ENCODE results near the gene ASPA.

ASPA gene

DNA sequence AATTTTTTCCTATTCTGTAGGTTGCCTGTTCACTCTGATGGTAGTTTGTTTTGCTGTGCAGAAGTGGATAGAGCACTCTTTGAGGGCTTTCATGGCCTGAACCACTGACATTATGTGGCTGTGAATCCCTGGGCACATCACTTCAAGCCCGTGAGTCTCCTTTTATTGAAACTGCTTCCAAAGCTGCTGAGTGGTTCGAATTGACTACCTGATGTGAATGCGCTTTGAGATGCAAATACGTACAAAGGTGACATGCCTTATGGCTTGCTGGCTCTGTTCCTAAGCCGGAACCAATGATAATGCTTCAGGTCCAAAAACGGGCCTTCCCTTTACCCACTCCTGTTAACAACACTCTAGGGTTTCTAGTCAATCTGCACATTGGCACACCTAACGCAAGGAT lies 34.3 kb downstream of the ASPA start:
- no peaks in the 10 kb centered on the region for H3K36me3 ChIP-seq (ENCODE audit: control insufficient read depth, low read length)
- H3K27me3 ChIP-seq (ENCODE audit: control insufficient read depth, low read length): no peaks in the 10 kb centered on the region
- TF ChIP-seq, protein P1, sequence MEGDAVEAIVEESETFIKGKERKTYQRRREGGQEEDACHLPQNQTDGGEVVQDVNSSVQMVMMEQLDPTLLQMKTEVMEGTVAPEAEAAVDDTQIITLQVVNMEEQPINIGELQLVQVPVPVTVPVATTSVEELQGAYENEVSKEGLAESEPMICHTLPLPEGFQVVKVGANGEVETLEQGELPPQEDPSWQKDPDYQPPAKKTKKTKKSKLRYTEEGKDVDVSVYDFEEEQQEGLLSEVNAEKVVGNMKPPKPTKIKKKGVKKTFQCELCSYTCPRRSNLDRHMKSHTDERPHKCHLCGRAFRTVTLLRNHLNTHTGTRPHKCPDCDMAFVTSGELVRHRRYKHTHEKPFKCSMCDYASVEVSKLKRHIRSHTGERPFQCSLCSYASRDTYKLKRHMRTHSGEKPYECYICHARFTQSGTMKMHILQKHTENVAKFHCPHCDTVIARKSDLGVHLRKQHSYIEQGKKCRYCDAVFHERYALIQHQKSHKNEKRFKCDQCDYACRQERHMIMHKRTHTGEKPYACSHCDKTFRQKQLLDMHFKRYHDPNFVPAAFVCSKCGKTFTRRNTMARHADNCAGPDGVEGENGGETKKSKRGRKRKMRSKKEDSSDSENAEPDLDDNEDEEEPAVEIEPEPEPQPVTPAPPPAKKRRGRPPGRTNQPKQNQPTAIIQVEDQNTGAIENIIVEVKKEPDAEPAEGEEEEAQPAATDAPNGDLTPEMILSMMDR (IDR thresholded peaks at IDR 0.05; ENCODE audit: low read depth, low read length, poor library complexity, severe bottlenecking): no peak
- no peak for TF ChIP-seq EZH2phosphoT487 (IDR thresholded peaks at IDR 0.05; ENCODE audit: borderline replicate concordance, low read length)
- H3K4me2 ChIP-seq (ENCODE audit: low read length): no peak overlapping the region
- no peaks in the 10 kb centered on the region for H3K79me2 ChIP-seq (ENCODE audit: control insufficient read depth, low read length)
- no peaks in the 10 kb centered on the region for H3K4me1 ChIP-seq (ENCODE audit: control insufficient read depth, low read length)
- no peak overlapping the region for H3K27ac ChIP-seq (ENCODE audit: low read depth, low read length)
- no peaks in the 10 kb centered on the region for H4K20me1 ChIP-seq (ENCODE audit: control insufficient read depth, insufficient read depth, low read depth, low read length)
- H3K4me3 ChIP-seq (ENCODE audit: low read length): no peak overlapping the region
- H3K9me3 ChIP-seq (ENCODE audit: control insufficient read depth, insufficient read depth, low read length): no peaks in the 10 kb centered on the region
- H3K9me2 ChIP-seq (replicated peaks; ENCODE audit: control insufficient read depth, low read length): no peaks in the 10 kb centered on the region
- H3F3A ChIP-seq (ENCODE audit: control insufficient read depth, insufficient read depth): no peaks in the 10 kb centered on the region

DNA sequence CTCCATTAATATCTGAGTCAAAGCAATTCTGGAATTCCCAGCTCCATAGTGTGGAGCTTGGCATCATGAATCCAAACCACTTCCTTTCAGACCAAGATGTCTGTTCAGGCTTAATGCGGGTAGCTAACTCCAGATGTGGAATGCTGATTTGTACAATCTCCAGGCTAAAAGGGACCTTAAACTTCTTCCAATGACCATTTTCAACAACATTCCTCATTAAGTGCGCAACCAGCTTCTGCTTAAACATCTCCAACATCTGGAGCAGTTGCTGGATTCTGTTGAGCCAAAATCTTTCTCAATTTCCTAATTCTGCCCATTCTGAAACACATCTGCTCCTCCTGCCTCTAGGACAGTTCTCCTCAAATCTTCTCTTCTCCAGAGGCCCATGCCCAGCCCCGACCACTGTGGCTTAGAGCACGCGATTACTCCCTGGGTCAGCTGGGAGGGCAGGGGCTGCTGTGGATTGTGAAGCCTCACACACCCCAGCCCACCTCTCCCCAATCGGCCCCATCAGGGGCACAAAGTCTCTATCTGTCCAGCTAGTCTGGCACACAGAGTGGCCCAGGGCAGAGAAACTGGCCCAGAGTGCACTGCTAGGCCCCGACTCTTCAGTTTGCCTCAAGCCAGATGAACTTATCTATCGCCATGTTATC lies 36.2 kb downstream of the ASPA start:
- Histone ChIP-seq H3K79me2 (ENCODE audit: control insufficient read depth, low read length) (no peaks in the 10 kb centered on the region), H3K27me3 (ENCODE audit: control insufficient read depth, low read length) (no peaks in the 10 kb centered on the region), H3F3A (ENCODE audit: control insufficient read depth, insufficient read depth) (no peaks in the 10 kb centered on the region), H3K4me2 (ENCODE audit: low read length) (no peak overlapping the region), H3K36me3 (ENCODE audit: control insufficient read depth, low read length) (no peaks in the 10 kb centered on the region), H4K20me1 (ENCODE audit: control insufficient read depth, insufficient read depth, low read depth, low read length) (no peaks in the 10 kb centered on the region), H3K4me1 (ENCODE audit: control insufficient read depth, low read length) (no peaks in the 10 kb centered on the region), H3K9me2 (replicated peaks; ENCODE audit: control insufficient read depth, low read length) (no peaks in the 10 kb centered on the region), H3K9me3 (ENCODE audit: control insufficient read depth, insufficient read depth, low read length) (no peaks in the 10 kb centered on the region), H3K4me3 (ENCODE audit: low read length) (no peak overlapping the region), H3K27ac (ENCODE audit: low read depth, low read length) (no peak overlapping the region)
- no peak for TF ChIP-seq EZH2phosphoT487 (IDR thresholded peaks at IDR 0.05; ENCODE audit: borderline replicate concordance, low read length)
- TF ChIP-seq, protein P1 (IDR thresholded peaks at IDR 0.05; ENCODE audit: low read depth, low read length, poor library complexity, severe bottlenecking): no peak

DNA sequence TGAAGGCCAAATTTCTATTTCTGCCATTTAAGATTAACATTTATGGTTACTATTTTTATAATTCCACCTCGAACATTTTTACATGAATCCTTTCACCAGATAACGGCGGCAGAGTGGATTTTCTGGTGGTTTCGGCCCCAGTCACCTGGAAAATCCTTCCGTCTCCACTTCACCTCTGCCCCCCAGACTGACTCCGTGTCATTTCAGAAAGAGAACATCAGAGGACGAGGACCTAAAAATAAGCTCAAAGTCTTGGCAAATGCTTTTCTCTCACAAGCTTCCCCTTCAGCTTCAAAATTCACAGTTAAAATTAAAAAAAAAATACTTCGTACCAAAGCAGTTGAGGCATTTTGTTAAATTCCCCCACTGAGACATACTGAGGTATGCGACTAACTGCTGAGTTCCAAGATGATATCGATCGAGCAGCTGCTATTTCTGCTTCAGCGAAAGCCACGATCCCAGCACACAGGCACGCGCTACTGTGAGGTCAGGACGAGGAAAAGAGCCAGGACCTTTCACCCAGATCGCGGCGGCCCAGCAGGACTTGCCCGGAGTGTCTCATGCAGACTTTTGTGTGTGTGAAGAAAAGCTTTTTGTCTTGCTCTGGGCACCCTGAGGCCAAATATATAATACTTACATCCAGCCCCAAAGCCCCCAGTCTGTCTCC lies 36.8 kb downstream of the ASPA start:
- Histone ChIP-seq H3K27ac (ENCODE audit: low read depth, low read length) (no peak overlapping the region), H3K4me2 (ENCODE audit: low read length) (no peak overlapping the region), H3F3A (ENCODE audit: control insufficient read depth, insufficient read depth) (no peaks in the 10 kb centered on the region), H3K4me3 (ENCODE audit: low read length) (no peak overlapping the region), H3K79me2 (ENCODE audit: control insufficient read depth, low read length) (no peaks in the 10 kb centered on the region), H4K20me1 (ENCODE audit: control insufficient read depth, insufficient read depth, low read depth, low read length) (no peaks in the 10 kb centered on the region), H3K9me2 (replicated peaks; ENCODE audit: control insufficient read depth, low read length) (no peaks in the 10 kb centered on the region), H3K36me3 (ENCODE audit: control insufficient read depth, low read length) (no peaks in the 10 kb centered on the region), H3K27me3 (ENCODE audit: control insufficient read depth, low read length) (no peaks in the 10 kb centered on the region), H3K9me3 (ENCODE audit: control insufficient read depth, insufficient read depth, low read length) (no peaks in the 10 kb centered on the region), H3K4me1 (ENCODE audit: control insufficient read depth, low read length) (no peaks in the 10 kb centered on the region)
- no peak for TF ChIP-seq EZH2phosphoT487 (IDR thresholded peaks at IDR 0.05; ENCODE audit: borderline replicate concordance, low read length)
- TF ChIP-seq, protein P1 (IDR thresholded peaks at IDR 0.05; ENCODE audit: low read depth, low read length, poor library complexity, severe bottlenecking): no peak
